ENCODE measurements around the gene HUS1B.

DNA sequence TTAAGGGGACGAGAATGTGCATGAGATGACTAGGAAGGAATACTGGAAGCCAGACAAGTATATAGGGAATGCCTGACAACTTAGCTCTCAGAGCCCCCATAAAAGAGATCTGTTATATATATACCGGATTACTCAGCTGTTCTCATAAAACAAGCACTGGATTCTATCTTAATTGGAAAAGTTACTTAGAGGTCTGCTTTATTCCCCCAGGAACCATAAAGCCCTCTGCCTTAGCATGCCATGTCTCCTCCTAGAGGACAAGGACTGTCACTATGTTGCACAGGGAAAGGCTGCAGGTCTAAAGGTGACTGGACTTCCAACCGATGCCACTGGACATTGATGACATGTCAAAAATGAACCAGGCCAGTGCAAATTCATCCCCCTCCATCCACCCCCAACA lies 29.6 kb upstream of the HUS1B start:
- TF ChIP-seq, protein P1, sequence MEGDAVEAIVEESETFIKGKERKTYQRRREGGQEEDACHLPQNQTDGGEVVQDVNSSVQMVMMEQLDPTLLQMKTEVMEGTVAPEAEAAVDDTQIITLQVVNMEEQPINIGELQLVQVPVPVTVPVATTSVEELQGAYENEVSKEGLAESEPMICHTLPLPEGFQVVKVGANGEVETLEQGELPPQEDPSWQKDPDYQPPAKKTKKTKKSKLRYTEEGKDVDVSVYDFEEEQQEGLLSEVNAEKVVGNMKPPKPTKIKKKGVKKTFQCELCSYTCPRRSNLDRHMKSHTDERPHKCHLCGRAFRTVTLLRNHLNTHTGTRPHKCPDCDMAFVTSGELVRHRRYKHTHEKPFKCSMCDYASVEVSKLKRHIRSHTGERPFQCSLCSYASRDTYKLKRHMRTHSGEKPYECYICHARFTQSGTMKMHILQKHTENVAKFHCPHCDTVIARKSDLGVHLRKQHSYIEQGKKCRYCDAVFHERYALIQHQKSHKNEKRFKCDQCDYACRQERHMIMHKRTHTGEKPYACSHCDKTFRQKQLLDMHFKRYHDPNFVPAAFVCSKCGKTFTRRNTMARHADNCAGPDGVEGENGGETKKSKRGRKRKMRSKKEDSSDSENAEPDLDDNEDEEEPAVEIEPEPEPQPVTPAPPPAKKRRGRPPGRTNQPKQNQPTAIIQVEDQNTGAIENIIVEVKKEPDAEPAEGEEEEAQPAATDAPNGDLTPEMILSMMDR (IDR thresholded peaks at IDR 0.05; ENCODE audit: low read depth, low read length, poor library complexity, severe bottlenecking): no peak
- no peak for TF ChIP-seq EZH2phosphoT487 (IDR thresholded peaks at IDR 0.05; ENCODE audit: borderline replicate concordance, low read length)
